CD4-positive, alpha-beta T cell (primary cell): ENCODE measurements around the gene ATP12A. TPM values are rescaled to one million over a fixed set of nuclear protein-coding genes. Genes with fewer than 3 reads are reported as not detected.

Source experiments
- ATAC-seq: fragments of 200-7000 bp; cut with Tn5 transposase; one replicate; pipeline ENCODE4 v1.10.0; 2022; ENCODE audit warnings: mild to moderate bottlenecking; ENCODE audit not compliant: poor library complexity
- CTCF ChIA-PET: fragments of 350-600 bp; sonication (Branson Sonifier 250); formaldehyde crosslinking; loops from one replicate; lab custom pipeline; 2021; ENCODE audit warnings: antibody characterized with exemption, inconsistent platforms; lab: Charles Lee
- POLR2A ChIA-PET: fragments of 350-600 bp; sonication (Branson Sonifier 250); formaldehyde crosslinking; loops from one replicate; lab custom pipeline; 2021; ENCODE audit warnings: antibody characterized with exemption, inconsistent platforms; lab: Charles Lee
- DNase-seq, 14 experiments: peaks; one replicate each; pipeline ENCODE4 v3.0.0-alpha.2; 2013 to 2020; ENCODE audit warnings: mixed read lengths in 2 of 14
- H3K27ac ChIP-seq, 2 donors: one replicate each; pipeline versions ENCODE4 v1.5.1 to v1.7.0; 2013; ENCODE audit warnings: low read length in 2 of 2, low read depth in 1 of 2, mild to moderate bottlenecking in 1 of 2
- H3K27me3 ChIP-seq, 2 experiments: 1 replicate in 1 of 2; 2 replicates in 1 of 2; pipeline versions ENCODE4 v1.6.1 to v1.7.0; 2013; ENCODE audit warnings: low read length in 2 of 2, control low read depth in 1 of 2, mild to moderate bottlenecking in 1 of 2, moderate library complexity in 1 of 2; ENCODE audit not compliant: insufficient read depth in 2 of 2, control insufficient read depth in 1 of 2
- H3K36me3 ChIP-seq: one replicate; pipeline ENCODE4 v1.6.1; 2013; ENCODE audit warnings: low read length, control low read depth; ENCODE audit not compliant: insufficient read depth
- H3K4me1 ChIP-seq: one replicate; pipeline ENCODE4 v1.6.1; 2013; ENCODE audit warnings: low read length, control low read depth; ENCODE audit not compliant: insufficient read depth
- H3K4me3 ChIP-seq: one replicate; pipeline ENCODE4 v1.5.1; 2013; ENCODE audit warnings: mild to moderate bottlenecking, low read length, moderate library complexity
- H3K9me3 ChIP-seq, 2 experiments: 1 replicate in 1 of 2; 2 replicates in 1 of 2; pipeline versions ENCODE4 v1.6.1 to v1.7.0; 2013; ENCODE audit warnings: low read length in 2 of 2, mild to moderate bottlenecking in 2 of 2, control low read depth in 1 of 2, moderate library complexity in 1 of 2; ENCODE audit not compliant: control insufficient read depth in 1 of 2, insufficient read depth in 1 of 2
- H3K27ac Mint-ChIP-seq: one replicate; pipeline ENCODE4 v1.8.0; 2020; ENCODE audit warnings: mixed read lengths
- H3K27me3 Mint-ChIP-seq: one replicate; pipeline ENCODE4 v1.8.0; 2021; ENCODE audit warnings: mixed read lengths
- H3K36me3 Mint-ChIP-seq: one replicate; pipeline ENCODE4 v1.8.0; 2021; ENCODE audit warnings: low read depth, mixed read lengths
- H3K4me1 Mint-ChIP-seq: one replicate; pipeline ENCODE4 v1.8.0; 2021; ENCODE audit warnings: low read depth, mixed read lengths
- H3K4me3 Mint-ChIP-seq: one replicate; pipeline ENCODE4 v1.8.0; 2020; ENCODE audit warnings: mild to moderate bottlenecking, mixed read lengths
- H3K9me3 Mint-ChIP-seq: one replicate; pipeline ENCODE4 v1.8.0; 2020; ENCODE audit warnings: mixed read lengths
- CTCF ChIP-seq: fragments of 200-600 bp; IDR thresholded peaks from one replicate; pipeline ENCODE4 v1.8.0; 2022; ENCODE audit warnings: antibody characterized with exemption, mild to moderate bottlenecking
- intact Hi-C, 2 experiments: fragments of 100-400 bp; cut with DNase I in 1 of 2; cut with micrococcal nuclease in 1 of 2; formaldehyde crosslinking; loops; one replicate each; pipeline versions ENCODE4 v1.15.1 to v1.9.0; 2023 to 2025; cut with DNase I, micrococcal nuclease
- total RNA-seq, 174 experiments: library from RNA in 2 of 174; stranded (reverse) in 2 of 174; gene quantifications; one replicate each; pipeline ENCODE4 v1.2.3 and lab custom pipeline; 2021 to 2026

The ATP12A gene
- total RNA-seq, 2 experiments from 2014 or later: 0.05 to 0.06 TPM

DNA sequence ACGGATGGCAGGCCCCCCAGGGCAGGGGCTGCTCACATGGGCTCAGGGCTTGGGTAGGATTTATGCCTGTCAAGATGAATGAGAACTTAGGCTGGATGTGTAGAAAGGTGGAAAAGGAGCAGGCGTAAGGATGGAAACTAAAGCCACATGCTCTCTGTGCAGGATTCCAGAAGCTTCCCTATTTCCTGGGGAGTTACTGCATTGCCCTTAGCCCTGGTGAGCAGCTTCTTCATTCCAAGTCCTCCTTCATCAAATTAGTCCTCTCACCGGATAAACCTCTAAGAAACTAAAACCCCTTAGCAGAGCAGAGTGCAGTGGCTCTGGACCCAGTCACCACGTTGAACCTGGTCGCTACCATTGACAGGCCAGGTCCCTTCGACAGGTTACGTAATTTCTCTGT is 7.4 kb downstream of the ATP12A start:
- Mint-ChIP-seq H3K4me3 (no peak overlapping the region), H3K4me1 (peaks cover 24% of the 10 kb centered on the region), H3K27me3 (peaks cover 26% of the 10 kb centered on the region), H3K27ac (no peak overlapping the region), H3K36me3 (no peaks in the 10 kb centered on the region), H3K9me3 (no peaks in the 10 kb centered on the region)
- no peak overlapping the region for H3K4me3 ChIP-seq
- H3K4me1 ChIP-seq: peaks cover 22% of the 10 kb centered on the region
- intact Hi-C loops: no loop called here
- no peaks in the 10 kb centered on the region for H3K36me3 ChIP-seq
- peaks cover 9 to 16% of the 10 kb centered on the region in 2 experiments for H3K27me3 ChIP-seq
- no peak for TF ChIP-seq CTCF
- H3K9me3 ChIP-seq: no peaks in the 10 kb centered on the region
- DNase-seq: no peak
- ATAC-seq: no peak
- POLR2A ChIA-PET: no interaction called here
- CTCF ChIA-PET: no interaction called here
- H3K27ac ChIP-seq: no peak overlapping the region

GRCh38 chr13:24688111-24688510 is 7.9 kb downstream of the ATP12A start:
- H3K27me3 ChIP-seq: peaks cover 10 to 21% of the 10 kb centered on the region in 2 experiments
- peaks cover 22% of the 10 kb centered on the region for H3K4me1 ChIP-seq
- H3K4me1 Mint-ChIP-seq: peaks cover 24% of the 10 kb centered on the region
- intact Hi-C loops: no loop called here
- H3K36me3 ChIP-seq: no peaks in the 10 kb centered on the region
- H3K4me3 ChIP-seq: no peak overlapping the region
- ATAC-seq (no peak), DNase-seq (no peak)
- H3K27me3 Mint-ChIP-seq: peaks cover 31% of the 10 kb centered on the region
- ChIA-PET CTCF (no interaction called here), POLR2A (no interaction called here)
- H3K9me3 ChIP-seq: no peaks in the 10 kb centered on the region
- H3K4me3 Mint-ChIP-seq: no peak overlapping the region
- H3K36me3 Mint-ChIP-seq: no peaks in the 10 kb centered on the region
- no peak for TF ChIP-seq CTCF
- H3K9me3 Mint-ChIP-seq: no peaks in the 10 kb centered on the region
- no peak overlapping the region for H3K27ac ChIP-seq
- no peak overlapping the region for H3K27ac Mint-ChIP-seq

DNA sequence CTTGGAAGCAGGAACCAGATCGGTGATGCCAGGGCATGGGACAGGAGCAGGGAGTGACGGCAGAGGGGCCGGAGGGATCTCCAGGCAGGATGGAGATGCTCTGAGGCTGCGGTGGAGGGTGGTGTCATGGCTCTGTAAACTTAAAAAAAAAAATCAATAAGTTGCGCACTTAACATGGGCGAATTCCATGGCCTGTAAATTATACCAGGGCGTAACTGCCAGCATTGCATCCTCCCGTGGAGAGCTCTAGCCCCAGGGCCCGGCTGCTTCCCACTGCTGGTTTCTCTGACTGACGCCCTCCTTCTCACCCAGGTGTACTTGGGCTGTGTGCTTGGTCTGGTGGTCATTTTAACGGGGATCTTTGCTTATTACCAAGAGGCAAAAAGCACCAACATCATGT is 8.7 kb downstream of the ATP12A start:
- Mint-ChIP-seq H3K4me1 (peaks cover 18% of the 10 kb centered on the region), H3K9me3 (no peaks in the 10 kb centered on the region), H3K36me3 (no peaks in the 10 kb centered on the region), H3K27ac (no peak overlapping the region), H3K27me3 (peaks cover 39% of the 10 kb centered on the region), H3K4me3 (no peak overlapping the region)
- ATAC-seq: no peak
- ChIA-PET POLR2A (no interaction called here), CTCF (no interaction called here)
- Histone ChIP-seq H3K27ac (no peak overlapping the region), H3K27me3 (peaks cover 10 to 28% of the 10 kb centered on the region in 2 experiments), H3K9me3 (no peaks in the 10 kb centered on the region), H3K4me1 (peaks cover 22% of the 10 kb centered on the region), H3K4me3 (no peak overlapping the region), H3K36me3 (no peaks in the 10 kb centered on the region)
- TF ChIP-seq CTCF: no peak
- no peak for DNase-seq
- intact Hi-C loops: no loop called here
